ENCODE measurements around the gene VDR.

The VDR gene

GRCh38 chr12:47839214-47839876, 65.4 kb downstream of the VDR start:
- Histone ChIP-seq H3K79me2 (ENCODE audit: insufficient read depth, low read length) (no peaks in the 10 kb centered on the region), H3K27me3 (ENCODE audit: insufficient read depth, low read length, poor library complexity, severe bottlenecking) (no peaks in the 10 kb centered on the region), H3F3A (ENCODE audit: low read depth) (no peaks in the 10 kb centered on the region), H3K4me2 (ENCODE audit: low read depth, low read length, poor library complexity, severe bottlenecking) (no peak overlapping the region), H3K9me2 (replicated peaks; ENCODE audit: low read depth, low read length) (no peaks in the 10 kb centered on the region), H3K9ac (ENCODE audit: low read depth, low read length, poor library complexity, severe bottlenecking) (no peak overlapping the region), H3K9me3 (ENCODE audit: insufficient read depth, low read depth, low read length) (no peaks in the 10 kb centered on the region), H4K20me1 (ENCODE audit: insufficient read depth, low read length, poor library complexity, severe bottlenecking) (no peaks in the 10 kb centered on the region), H3K36me3 (ENCODE audit: insufficient read depth, low read length) (no peaks in the 10 kb centered on the region), H3K4me1 (ENCODE audit: insufficient read depth, low read length, poor library complexity, severe bottlenecking) (peaks cover 15% of the 10 kb centered on the region), H3K4me3 (ENCODE audit: low read length, poor library complexity, severe bottlenecking) (no peak overlapping the region), H2AFZ (ENCODE audit: low read length) (no peak overlapping the region)
- TF ChIP-seq CTCF (conservative IDR thresholded peaks at IDR 0.05; ENCODE audit: low read length) (no peak), EZH2phosphoT487 (IDR thresholded peaks at IDR 0.05; ENCODE audit: borderline replicate concordance) (no peak)

GRCh38 chr12:47838286-47838931, 66.4 kb downstream of the VDR start:
- no peak overlapping the region for H3K9ac ChIP-seq (ENCODE audit: low read depth, low read length, poor library complexity, severe bottlenecking)
- H3K4me3 ChIP-seq (ENCODE audit: low read length, poor library complexity, severe bottlenecking) = no peak overlapping the region
- H3K79me2 ChIP-seq (ENCODE audit: insufficient read depth, low read length) = no peaks in the 10 kb centered on the region
- peaks cover 25% of the 10 kb centered on the region for H3K4me1 ChIP-seq (ENCODE audit: insufficient read depth, low read length, poor library complexity, severe bottlenecking)
- no peaks in the 10 kb centered on the region for H3K9me2 ChIP-seq (replicated peaks; ENCODE audit: low read depth, low read length)
- no peaks in the 10 kb centered on the region for H4K20me1 ChIP-seq (ENCODE audit: insufficient read depth, low read length, poor library complexity, severe bottlenecking)
- TF ChIP-seq CTCF (conservative IDR thresholded peaks at IDR 0.05; ENCODE audit: low read length) (peak; percentile 64), EZH2phosphoT487 (IDR thresholded peaks at IDR 0.05; ENCODE audit: borderline replicate concordance) (no peak)
- H3F3A ChIP-seq (ENCODE audit: low read depth) = no peaks in the 10 kb centered on the region
- H3K27me3 ChIP-seq (ENCODE audit: insufficient read depth, low read length, poor library complexity, severe bottlenecking) = no peaks in the 10 kb centered on the region
- H3K36me3 ChIP-seq (ENCODE audit: insufficient read depth, low read length) = no peaks in the 10 kb centered on the region
- H2AFZ ChIP-seq (ENCODE audit: low read length) = no peak overlapping the region
- H3K4me2 ChIP-seq (ENCODE audit: low read depth, low read length, poor library complexity, severe bottlenecking) = no peak overlapping the region
- no peaks in the 10 kb centered on the region for H3K9me3 ChIP-seq (ENCODE audit: insufficient read depth, low read depth, low read length)

GRCh38 chr12:47837190-47838171, 67.3 kb downstream of the VDR start:
- Histone ChIP-seq H2AFZ (ENCODE audit: low read length) (no peak overlapping the region), H3K9ac (ENCODE audit: low read depth, low read length, poor library complexity, severe bottlenecking) (no peak overlapping the region), H3K36me3 (ENCODE audit: insufficient read depth, low read length) (no peaks in the 10 kb centered on the region), H3K4me2 (ENCODE audit: low read depth, low read length, poor library complexity, severe bottlenecking) (no peak overlapping the region), H3K79me2 (ENCODE audit: insufficient read depth, low read length) (no peaks in the 10 kb centered on the region), H3K9me3 (ENCODE audit: insufficient read depth, low read depth, low read length) (no peaks in the 10 kb centered on the region), H3K27me3 (ENCODE audit: insufficient read depth, low read length, poor library complexity, severe bottlenecking) (no peaks in the 10 kb centered on the region), H4K20me1 (ENCODE audit: insufficient read depth, low read length, poor library complexity, severe bottlenecking) (no peaks in the 10 kb centered on the region), H3K9me2 (replicated peaks; ENCODE audit: low read depth, low read length) (no peaks in the 10 kb centered on the region), H3K4me3 (ENCODE audit: low read length, poor library complexity, severe bottlenecking) (no peak overlapping the region), H3K4me1 (ENCODE audit: insufficient read depth, low read length, poor library complexity, severe bottlenecking) (peaks cover 34% of the 10 kb centered on the region), H3F3A (ENCODE audit: low read depth) (no peaks in the 10 kb centered on the region)
- no peak for TF ChIP-seq EZH2phosphoT487 (IDR thresholded peaks at IDR 0.05; ENCODE audit: borderline replicate concordance)
- peak; percentile 95 for TF ChIP-seq CTCF (conservative IDR thresholded peaks at IDR 0.05; ENCODE audit: low read length)

Data from Loucy (cell line).